GM18498 (cell line): ENCODE measurements around the gene ABT1.

Experiments used
- ATAC-seq: cut with Tn5 transposase; IDR thresholded peaks from one replicate; pipeline ENCODE4 v1.9.1; 2021; ENCODE audit warnings: mild to moderate bottlenecking, moderate library complexity; ENCODE audit not compliant: unreplicated experiment

ABT1 gene

GRCh38 chr6:26602262-26602661 lies 5.5 kb downstream of the ABT1 start:
- no peak for ATAC-seq

GRCh38 chr6:26604026-26604425 lies 7.3 kb downstream of the ABT1 start:
- ATAC-seq, result no peak

- no peak for ATAC-seq
Observed at GRCh38 chr6:26604797-26605196, 8.0 kb downstream of the ABT1 start.

- peak; percentile 86 for ATAC-seq
Observed at GRCh38 chr6:26607434-26608230, 10.9 kb downstream of the ABT1 start.

GRCh38 chr6:26609463-26609862 lies 12.7 kb downstream of the ABT1 start:
- ATAC-seq, result no peak

- no peak for ATAC-seq
Observed at GRCh38 chr6:26611599-26611998, 14.8 kb downstream of the ABT1 start.

GRCh38 chr6:26613201-26613600 lies 16.4 kb downstream of the ABT1 start:
- no peak for ATAC-seq

GRCh38 chr6:26613689-26614683 lies 17.2 kb downstream of the ABT1 start:
- ATAC-seq, result no peak

GRCh38 chr6:26623339-26623859 lies 26.6 kb downstream of the ABT1 start:
- no peak for ATAC-seq

GRCh38 chr6:26624557-26624956 lies 27.8 kb downstream of the ABT1 start:
- ATAC-seq, result no peak

- ATAC-seq, result no peak
Observed at GRCh38 chr6:26627843-26628242, 31.1 kb downstream of the ABT1 start.

- no peak for ATAC-seq
Observed at GRCh38 chr6:26629359-26629758, 32.6 kb downstream of the ABT1 start.

GRCh38 chr6:26640806-26641205 lies 44.1 kb downstream of the ABT1 start:
- no peak for ATAC-seq

- ATAC-seq, result no peak
Observed at GRCh38 chr6:26646074-26646473, 49.3 kb downstream of the ABT1 start.
